Amygdala (tissue), 56 donors: ENCODE results near the gene TBCK.

Experiments
- DNase-seq, 56 donors: peaks; one replicate each; lab custom pipeline; 2025; lab: John Stamatoyannopoulos, UW

TBCK gene

DNA sequence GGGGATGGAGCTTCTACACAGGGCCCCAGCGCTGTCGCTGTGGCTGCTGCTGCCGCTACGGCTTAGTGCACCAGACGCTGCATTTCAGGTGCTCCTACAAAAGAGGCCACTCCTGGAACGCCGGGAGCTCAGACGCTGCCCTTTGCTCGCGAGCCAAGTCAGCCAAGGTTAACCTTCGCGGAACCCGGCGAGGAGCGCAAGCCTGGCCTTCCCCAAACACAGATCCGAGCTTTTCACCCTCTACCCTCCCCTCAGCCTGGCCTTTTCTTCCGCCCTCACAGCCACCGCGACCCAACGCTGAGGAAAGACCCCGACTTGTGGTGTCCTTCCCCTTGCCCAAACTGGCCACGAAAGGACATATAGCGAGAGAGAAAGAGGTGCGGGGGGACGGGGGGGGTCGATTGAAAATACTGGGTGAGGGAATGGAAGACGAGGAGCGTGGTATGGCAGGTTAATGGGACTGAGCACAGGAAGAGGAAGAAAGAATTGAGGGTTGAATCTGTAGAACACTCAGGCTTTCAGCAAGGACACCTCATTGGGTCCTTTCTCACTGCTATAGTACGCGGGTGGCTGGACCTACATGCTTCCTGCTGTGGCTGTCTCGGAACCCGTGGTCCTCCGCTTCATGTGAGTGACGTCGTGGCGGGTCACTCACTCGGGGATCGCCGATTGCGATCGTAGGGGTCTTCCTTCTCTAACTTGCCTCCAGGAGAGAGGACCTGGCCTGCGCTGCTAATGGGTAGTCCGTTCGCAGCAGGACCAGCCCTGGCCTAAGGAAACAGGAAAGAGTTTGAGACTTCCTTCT, at the start of gene TBCK, which contains the start of gene AIMP1:
TBCK (minus strand) TSS at position 242 of the 805 bp plus-strand sequence. CDS start 7,249 bp downstream, outside the sequence.
AIMP1 (plus strand) TSS at position 583 of the 805 bp plus-strand sequence. CDS start 8,460 bp downstream, outside the sequence.
- DNase-seq: peak; percentile 63 to 97 (median 86)

DNA sequence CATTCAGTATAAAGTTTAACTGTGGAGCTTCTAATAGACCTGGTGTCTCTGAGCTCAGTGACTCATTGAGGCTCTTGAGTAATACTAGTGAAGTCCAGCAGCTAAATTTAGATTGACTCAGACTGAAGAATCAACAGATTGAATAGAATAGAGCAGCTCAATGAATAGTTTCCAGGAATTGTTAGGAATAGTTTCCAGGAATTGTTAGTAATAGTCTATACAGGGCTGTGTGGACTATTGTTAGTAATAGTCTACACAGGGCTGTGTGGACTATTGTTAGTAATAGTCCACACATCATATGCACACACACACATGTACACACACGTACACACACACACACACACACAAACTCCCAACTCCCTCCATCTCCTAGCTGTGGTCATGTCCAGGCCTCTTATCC, 49.6 kb upstream of the TBCK start:
- DNase-seq: no peak

- no peak for DNase-seq
Observed at GRCh38 chr4:106364282-106364681, 48.3 kb upstream of the TBCK start.

DNA sequence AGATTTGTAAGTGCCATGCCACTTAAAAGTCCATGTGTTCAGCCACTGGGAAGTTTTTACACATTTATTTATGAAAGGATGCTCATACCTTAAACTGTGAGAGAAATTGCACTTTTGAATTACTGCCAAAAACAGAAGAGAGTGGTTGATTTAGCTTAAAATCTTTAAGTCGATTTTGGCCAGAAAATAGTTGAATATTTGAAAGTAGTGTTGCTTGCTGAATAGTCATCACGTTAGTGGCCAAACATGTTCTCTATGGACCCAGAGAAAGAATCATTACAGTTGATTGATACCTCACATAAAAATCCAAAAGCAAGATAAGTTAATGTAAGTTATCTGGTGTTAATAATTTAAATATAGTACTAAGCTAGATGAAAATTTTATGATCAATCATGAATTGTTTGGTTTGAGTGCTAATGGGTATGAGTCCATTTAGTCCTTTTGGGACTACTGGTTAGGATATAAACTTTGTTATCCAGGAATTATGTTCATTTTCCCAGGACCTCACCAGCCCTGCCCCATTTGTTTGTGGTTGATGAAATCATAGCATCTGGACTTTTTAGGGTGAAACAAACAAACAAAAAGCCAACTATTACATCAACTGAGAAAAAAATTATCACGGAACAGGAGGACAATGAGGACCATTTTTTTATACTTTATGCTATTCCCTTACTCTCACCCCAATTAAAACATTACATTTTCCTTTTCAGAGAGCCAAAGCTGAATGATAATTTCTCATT, 46.2 kb upstream of the TBCK start:
- DNase-seq: no peak

DNA sequence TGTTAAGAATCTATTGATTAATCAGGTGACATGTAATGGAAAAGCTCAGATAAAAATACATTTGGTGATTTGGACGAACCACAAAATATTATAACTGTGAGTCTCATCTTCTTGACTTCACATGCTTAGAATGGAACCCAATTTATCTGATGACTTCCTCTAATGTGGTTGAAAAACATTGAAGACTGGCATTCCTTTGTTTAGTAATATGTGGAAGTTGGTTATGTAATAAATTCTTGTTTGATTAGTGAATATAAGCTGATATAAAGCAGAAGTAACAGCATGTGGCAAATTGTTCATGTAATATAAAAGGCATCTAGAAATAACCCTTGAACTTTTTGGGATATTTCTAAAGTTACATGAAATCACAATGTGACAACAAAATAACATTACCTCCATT, 42.9 kb upstream of the TBCK start:
- DNase-seq: no peak

DNA sequence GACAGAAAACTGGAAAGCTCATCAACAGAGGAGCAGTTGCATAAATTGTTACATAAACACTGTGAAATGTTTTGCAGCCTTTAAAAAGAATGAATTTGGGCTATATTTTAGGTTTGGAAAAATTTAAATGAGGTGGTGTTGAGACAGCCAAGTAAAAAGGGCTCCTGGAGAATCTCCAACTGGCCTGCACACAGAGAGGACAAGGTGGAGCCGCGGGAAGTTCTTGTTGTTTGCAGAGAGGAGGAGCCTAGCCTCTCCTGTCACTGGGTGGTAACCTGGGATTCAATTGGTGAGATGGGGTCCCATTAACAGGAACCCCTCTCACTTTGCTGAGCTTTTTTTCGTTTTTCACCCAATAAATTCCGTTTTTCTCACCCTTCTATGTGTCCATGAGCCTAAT, 39.2 kb upstream of the TBCK start:
- no peak for DNase-seq

- DNase-seq: no peak
Observed at GRCh38 chr4:106353786-106354185, 37.8 kb upstream of the TBCK start.

DNA sequence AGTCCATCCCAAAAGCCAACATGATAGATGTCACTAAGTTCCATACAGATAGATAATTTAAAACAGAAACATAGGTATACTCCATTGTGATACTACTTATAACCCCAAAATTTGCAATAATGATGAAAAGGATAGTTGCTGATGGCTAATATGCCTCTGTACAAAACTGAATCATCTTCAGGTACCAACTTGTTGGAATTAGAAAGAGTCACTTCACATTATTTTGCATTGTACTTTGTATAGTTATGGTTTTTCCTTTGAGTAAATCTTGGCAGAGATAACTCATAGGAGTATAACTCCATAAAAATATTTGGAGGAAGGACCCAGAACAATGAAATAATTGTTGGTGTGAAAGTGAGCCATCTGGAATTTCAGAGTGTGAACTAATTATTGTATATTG, 35.0 kb upstream of the TBCK start:
- no peak for DNase-seq

- no peak for DNase-seq
Observed at GRCh38 chr4:106347167-106347566, 31.2 kb upstream of the TBCK start.

GRCh38 chr4:106344647-106344970, 28.6 kb upstream of the TBCK start:
- no peak for DNase-seq

DNA sequence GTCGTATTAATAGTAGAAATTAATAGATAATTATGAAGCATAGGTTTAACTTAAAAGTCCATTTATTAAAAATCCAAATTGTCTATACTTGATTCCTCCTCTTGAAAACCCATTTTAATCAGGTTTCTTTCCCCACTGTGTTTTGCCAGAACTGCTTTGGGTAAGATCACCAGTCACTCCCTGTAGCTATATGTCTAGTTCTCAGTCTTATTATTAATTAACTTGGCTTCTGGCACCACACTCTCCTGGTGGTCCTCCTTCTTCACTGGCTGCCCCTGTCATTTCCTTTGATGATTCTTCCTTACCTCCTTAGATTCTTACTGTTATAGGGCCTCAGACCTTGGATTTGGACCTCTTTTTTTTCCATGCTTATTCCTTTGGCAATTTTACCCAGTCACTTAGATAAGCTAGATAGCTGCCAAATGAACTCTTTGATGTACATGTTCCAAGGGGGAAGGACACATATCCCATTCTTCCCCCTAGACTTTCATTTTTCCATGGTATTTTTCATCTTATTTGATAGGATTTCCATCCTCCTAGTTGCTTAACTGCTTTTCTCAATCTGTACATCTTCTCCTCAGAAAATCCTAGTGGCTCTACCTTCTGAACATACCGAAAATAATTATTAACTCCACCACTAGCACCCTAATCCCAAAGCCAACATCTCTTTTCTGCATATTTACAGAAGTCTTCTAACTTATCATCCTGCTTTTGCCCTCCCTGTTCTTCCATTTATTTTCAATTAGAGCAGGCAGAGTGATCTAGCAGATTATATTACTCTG, 28.0 kb upstream of the TBCK start:
- DNase-seq: no peak

GRCh38 chr4:106340774-106341173, 24.8 kb upstream of the TBCK start:
- no peak for DNase-seq

DNA sequence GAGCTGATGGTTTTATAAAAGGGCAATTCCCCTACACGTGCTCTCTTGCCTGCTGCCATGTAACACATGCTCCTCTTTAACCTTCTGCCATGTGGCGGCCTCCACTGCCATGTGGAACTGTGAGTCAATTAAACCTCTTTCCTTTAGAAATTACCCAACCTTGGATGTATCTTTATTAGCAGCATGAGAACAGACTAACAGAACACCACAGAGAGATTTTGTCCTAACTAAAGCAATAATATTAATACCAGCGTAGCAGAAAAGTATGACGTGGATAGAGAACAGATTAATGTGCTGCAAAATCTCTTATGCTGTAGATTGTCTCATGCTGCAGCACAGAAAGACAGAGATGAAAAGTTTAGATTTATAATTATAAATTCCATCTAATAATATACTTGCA, 23.4 kb upstream of the TBCK start:
- no peak for DNase-seq

DNA sequence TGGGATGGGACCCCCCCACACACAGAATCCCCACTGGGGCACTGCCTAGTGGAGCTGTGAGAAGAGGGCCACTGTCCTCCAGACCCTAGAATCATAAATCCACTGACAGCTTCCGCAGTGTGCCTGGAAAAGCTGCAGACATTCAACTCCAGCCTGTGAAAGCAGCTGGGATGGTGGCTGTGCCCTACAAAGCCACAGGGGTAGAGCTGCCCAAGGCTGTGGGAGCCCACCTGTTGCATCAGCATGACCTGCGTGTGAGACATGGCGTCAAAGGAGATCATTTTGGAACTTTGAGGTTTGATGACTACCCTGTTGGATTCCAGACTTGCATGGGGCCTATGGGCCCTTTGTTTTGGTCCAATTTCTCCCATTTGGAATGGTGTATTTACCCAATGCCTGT, 22.7 kb upstream of the TBCK start:
- DNase-seq: no peak

- no peak for DNase-seq
Observed at GRCh38 chr4:106337916-106338315, 21.9 kb upstream of the TBCK start.

GRCh38 chr4:106336618-106337017, 20.6 kb upstream of the TBCK start:
- no peak for DNase-seq

DNA sequence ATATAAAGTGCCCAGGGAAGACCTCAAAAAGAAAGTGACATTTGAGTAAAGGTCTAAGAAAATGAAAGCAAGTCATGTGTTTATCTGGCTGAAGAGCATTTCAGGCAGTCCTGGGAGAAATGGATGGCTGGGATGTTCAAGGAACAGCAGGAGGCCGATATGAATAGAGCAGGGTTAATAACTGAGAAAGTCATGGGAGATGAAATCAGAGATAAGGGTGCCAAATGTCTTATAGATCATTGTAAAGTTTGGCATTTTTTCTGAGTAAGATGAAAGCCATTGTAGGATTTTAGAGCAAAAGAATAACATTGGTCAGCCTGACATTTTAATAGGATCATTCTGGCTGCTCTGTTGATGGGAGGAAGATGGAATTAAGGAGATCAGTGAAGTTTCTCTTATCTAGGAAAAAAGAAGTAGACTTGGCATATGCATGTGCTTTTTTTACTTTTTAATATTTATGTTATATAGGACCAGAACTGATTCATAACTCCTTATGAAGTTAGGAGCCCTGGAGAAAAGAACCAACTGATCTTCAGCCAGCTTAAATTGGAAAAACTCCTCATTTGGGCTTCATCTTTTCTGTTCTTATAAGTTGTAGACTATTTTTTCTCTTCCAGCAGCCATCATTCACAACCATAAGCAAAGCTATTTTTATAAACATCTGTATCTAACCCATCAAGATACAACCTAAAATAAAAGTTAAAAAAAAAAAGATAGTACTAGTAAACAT, 18.9 kb upstream of the TBCK start:
- no peak for DNase-seq

GRCh38 chr4:106333186-106333585, 17.2 kb upstream of the TBCK start:
- no peak for DNase-seq

DNA sequence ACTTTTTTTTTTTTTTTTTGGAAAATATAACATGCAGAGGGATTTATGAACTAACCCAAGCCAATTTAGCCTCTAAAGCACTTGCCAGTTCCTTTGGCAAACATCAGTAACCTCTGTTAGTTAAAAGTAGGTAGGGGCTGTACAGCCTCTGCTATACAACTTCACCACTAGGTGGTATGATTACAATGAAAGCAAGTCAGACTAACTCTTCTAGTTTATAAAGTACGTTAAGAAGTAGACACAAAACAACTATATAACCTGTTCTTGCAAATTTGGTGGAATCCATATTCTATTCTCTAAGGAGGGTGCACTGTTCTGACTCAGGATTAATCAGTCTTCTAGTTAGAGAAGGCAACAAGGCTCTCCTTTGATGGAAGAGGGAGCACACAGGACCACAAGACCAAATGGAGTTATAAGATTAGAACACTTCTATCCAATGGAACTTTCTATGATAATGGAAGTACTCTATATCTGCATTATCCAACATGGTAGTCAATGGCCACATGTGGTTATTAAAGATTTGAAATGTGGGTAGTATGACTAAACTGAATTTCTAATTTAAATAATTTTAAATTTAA, 13.1 kb upstream of the TBCK start:
- peak in 1 of 56 donors; percentile 3 for DNase-seq

- no peak for DNase-seq
Observed at GRCh38 chr4:106325800-106326199, 9.8 kb upstream of the TBCK start.
